Embryonic facial prominence (tissue), 1 donor: ENCODE results near the gene TMEM86B.

ENCODE experiments used
- DNase-seq: peaks from one replicate; pipeline ENCODE4 v3.0.0-alpha.2; 2016; ENCODE audit errors: extremely low spot score

TMEM86B gene

GRCh38 chr19:55257461-55258420 is 29.2 kb upstream of the TMEM86B start:
- no peak for DNase-seq

- no peak for DNase-seq
Observed at GRCh38 chr19:55256562-55257460, 28.2 kb upstream of the TMEM86B start.

GRCh38 chr19:55255618-55256423 is 27.3 kb upstream of the TMEM86B start:
- DNase-seq, result no peak

GRCh38 chr19:55254625-55254977 is 26.0 kb upstream of the TMEM86B start:
- no peak for DNase-seq

- DNase-seq, result no peak
Observed at GRCh38 chr19:55253842-55254624, 25.5 kb upstream of the TMEM86B start.

GRCh38 chr19:55252760-55253663 is 24.4 kb upstream of the TMEM86B start:
- DNase-seq, result no peak

GRCh38 chr19:55251341-55252081 is 22.9 kb upstream of the TMEM86B start:
- no peak for DNase-seq

GRCh38 chr19:55250262-55251036 is 21.9 kb upstream of the TMEM86B start:
- no peak for DNase-seq

- no peak for DNase-seq
Observed at GRCh38 chr19:55249841-55250240, 21.3 kb upstream of the TMEM86B start.

GRCh38 chr19:55248704-55249103 is 20.1 kb upstream of the TMEM86B start:
- no peak for DNase-seq

GRCh38 chr19:55248166-55248675 is 19.7 kb upstream of the TMEM86B start:
- no peak for DNase-seq

GRCh38 chr19:55247621-55248099 is 19.1 kb upstream of the TMEM86B start:
- DNase-seq, result no peak

GRCh38 chr19:55246462-55247451 is 18.2 kb upstream of the TMEM86B start:
- no peak for DNase-seq

- DNase-seq, result no peak
Observed at GRCh38 chr19:55245236-55245904, 16.8 kb upstream of the TMEM86B start.

GRCh38 chr19:55244004-55244680 is 15.6 kb upstream of the TMEM86B start:
- no peak for DNase-seq

GRCh38 chr19:55242517-55242916 is 14.0 kb upstream of the TMEM86B start:
- no peak for DNase-seq
